ENCODE results near the gene SRSF5.

Gene SRSF5

DNA sequence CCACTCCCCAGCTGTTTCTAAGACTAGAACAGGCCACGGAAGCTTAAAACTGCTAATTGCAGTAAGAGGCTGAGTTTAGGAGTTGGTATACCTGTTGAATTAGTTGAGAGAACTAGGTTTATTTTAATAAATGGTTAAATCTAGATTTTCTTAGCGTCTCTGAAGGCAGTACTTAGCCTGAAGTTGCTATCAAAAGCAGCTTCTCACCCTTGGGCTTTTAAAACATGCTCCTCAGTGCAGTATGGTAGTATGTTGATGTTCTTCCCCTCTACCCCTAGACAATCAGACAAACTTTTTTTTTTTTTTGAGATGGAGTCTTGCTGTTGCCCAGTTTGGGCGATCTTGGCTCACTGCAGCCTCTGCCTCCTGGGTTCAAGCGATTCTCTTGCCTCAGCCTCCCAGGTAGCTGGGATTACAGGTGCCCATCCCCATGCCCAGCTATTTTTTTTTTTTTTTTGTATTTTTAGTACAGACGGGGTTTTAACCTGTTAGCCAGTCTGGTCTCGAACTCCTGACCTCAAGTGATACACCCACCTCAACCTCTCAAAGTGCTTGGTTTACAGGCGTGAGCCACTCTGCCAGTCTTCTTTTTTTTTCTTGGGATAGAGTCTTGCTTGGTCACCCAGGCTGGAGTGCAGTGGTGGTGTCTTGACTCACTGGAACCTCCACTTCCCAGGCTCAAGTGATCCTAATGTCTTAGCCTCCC, 6.8 kb downstream of the SRSF5 start:
- Histone ChIP-seq H3K9me3 (replicated peaks in 1 of 11) (no peaks in the 10 kb centered on the region), H3K4me2 (no peak overlapping the region), H3K4me1 (peaks cover 8 to 32% (median 14%) of the 10 kb centered on the region in 10 experiments), H4K20me1 (peaks cover 74 to 100% (median 99%) of the 10 kb centered on the region in 11 experiments), H3K27ac (no peak overlapping the region), H3K4me3 (no peak overlapping the region), H3K27me3 (no peaks in the 10 kb centered on the region), H3K36me3 (peaks cover 98 to 100% (median 100%) of the 10 kb centered on the region in 11 experiments), H3K9ac (no peak overlapping the region)
- TF ChIP-seq Cebpa-rat (IDR thresholded peaks at IDR 0.05): no peak

DNA sequence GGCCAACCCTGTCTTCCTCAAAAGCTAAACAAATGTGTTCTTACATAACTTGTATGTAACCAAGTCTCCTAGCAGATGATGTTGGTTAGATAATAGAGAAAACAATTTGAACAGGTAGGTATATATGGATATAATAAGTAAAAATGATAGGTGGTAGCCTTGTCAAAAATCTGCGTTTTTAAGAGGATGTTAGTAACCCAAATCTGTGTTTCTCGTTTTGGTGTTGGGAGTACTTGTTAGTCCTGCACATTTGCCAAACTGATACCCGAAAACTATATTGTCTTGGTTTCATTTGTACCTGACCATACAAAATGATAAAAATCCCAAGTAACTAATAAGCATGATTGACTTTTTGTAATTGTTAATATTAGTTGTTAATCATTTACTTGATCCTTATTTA, 8.1 kb downstream of the SRSF5 start:
- Histone ChIP-seq H4K20me1 (peaks cover 77 to 100% (median 95%) of the 10 kb centered on the region in 11 experiments), H3K4me2 (no peak overlapping the region), H3K4me1 (peaks cover 0 to 19% (median 3%) of the 10 kb centered on the region in 10 experiments; a peak in 9 of 20 replicates)

DNA sequence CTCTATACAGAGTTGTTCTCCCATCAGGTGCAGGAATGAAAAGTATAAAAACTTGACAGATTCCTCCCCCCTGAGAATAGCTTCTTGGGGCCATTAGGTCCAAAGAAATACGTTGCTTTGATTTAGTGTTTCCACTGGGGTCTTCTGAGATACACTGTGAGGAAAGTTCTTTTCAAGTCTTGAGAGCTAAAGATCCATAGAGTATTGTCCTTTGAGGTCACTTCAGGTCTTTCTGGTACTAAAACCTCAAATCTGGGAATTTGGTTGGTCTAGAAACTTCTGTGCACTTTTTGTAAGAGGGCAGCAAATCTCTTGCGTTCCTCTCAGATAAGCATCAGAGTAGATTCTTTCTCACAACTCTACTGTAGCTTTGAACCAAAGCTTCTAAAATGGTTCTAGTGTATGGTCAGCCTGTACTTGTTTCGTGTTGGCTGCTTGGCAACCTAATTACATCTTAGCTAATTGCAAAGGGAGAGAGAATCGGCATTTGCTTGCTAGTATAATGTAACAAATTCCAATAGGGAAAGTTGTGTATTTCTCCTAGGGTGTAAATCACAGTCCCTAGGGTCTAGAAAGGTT, 10.0 kb downstream of the SRSF5 start:
- Histone ChIP-seq H3K4me1 (0 out of 20 replicates have a peak, but pooled peaks cover 0 to 6% (median 0%) of the 10 kb centered on the region in 10 experiments), H3K36me3 (peaks cover 82 to 100% (median 93%) of the 10 kb centered on the region in 11 experiments), H3K9me3 (replicated peaks in 1 of 11) (no peaks in the 10 kb centered on the region), H3K4me3 (no peak overlapping the region), H3K27me3 (no peaks in the 10 kb centered on the region), H4K20me1 (peaks cover 60 to 94% (median 80%) of the 10 kb centered on the region in 11 experiments), H3K27ac (no peak overlapping the region), H3K9ac (no peak overlapping the region), H3K4me2 (no peak overlapping the region)
- no peak for TF ChIP-seq Cebpa-rat (IDR thresholded peaks at IDR 0.05)

More for the DNA sequence above, 8.1 kb downstream of the SRSF5 start:
- Histone ChIP-seq H3K4me3 (no peak overlapping the region), H3K36me3 (peaks cover 94 to 100% (median 100%) of the 10 kb centered on the region in 11 experiments), H3K9me3 (replicated peaks in 1 of 11) (no peaks in the 10 kb centered on the region), H3K9ac (no peak overlapping the region), H3K27ac (no peak overlapping the region), H3K27me3 (no peaks in the 10 kb centered on the region)
- no peak for TF ChIP-seq Cebpa-rat (IDR thresholded peaks at IDR 0.05)

DNA sequence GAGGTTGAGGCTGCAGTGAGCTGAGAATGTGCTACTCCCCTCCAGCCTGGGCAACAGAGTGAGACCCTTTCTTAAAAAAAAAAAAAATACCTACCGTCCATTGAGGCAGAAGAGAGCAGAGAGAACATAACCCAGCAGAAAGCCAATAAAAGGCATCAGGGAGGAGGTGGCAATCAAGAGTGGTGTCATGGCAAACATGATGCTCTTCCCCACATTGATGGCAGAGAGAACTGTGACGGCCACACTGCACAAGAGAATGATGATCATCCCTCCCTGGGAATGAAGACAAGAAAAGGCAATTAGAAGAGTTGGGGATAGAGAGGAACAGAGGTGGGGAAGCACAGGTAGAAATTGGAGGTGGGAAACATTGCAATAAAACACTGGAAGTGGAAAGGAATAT, 12.1 kb downstream of the SRSF5 start:
- no peak overlapping the region for H3K4me3 ChIP-seq
- H3K27me3 ChIP-seq: no peaks in the 10 kb centered on the region
- peaks cover 41 to 82% (median 62%) of the 10 kb centered on the region in 11 experiments for H4K20me1 ChIP-seq
- H3K4me2 ChIP-seq: no peak overlapping the region
- no peak for TF ChIP-seq Cebpa-rat (IDR thresholded peaks at IDR 0.05)
- peaks cover 61 to 85% (median 73%) of the 10 kb centered on the region in 11 experiments for H3K36me3 ChIP-seq
- no peak overlapping the region for H3K9ac ChIP-seq
- H3K27ac ChIP-seq: no peak overlapping the region
- H3K9me3 ChIP-seq (replicated peaks in 1 of 11): no peaks in the 10 kb centered on the region
- H3K4me1 ChIP-seq: no peaks in the 10 kb centered on the region

DNA sequence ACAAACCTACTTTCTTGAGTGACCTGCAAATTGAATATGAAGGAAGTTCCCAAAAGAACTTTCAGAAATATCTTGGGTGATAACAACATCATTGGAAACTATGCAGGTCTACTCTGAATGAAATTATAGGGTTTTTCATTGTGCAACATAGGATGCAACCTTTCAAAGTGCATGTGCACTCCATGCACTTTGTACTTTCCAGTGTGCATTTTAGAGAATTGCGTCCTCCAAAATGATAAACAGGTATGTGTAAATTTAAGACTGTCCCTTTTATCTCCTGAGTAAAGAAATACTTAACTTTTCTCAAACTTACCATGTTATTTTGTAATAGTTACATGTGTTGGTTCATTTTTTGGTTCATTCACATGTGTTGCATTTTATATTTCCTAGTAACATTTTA, 13.2 kb downstream of the SRSF5 start:
- Histone ChIP-seq H3K9me3 (replicated peaks in 1 of 11) (no peaks in the 10 kb centered on the region), H4K20me1 (peaks cover 34 to 78% (median 54%) of the 10 kb centered on the region in 11 experiments), H3K4me2 (no peak overlapping the region), H3K4me3 (no peak overlapping the region), H3K36me3 (peaks cover 54 to 80% (median 65%) of the 10 kb centered on the region in 11 experiments), H3K27ac (no peak overlapping the region), H3K27me3 (no peaks in the 10 kb centered on the region), H3K9ac (no peak overlapping the region), H3K4me1 (no peaks in the 10 kb centered on the region)
- no peak for TF ChIP-seq Cebpa-rat (IDR thresholded peaks at IDR 0.05)

DNA sequence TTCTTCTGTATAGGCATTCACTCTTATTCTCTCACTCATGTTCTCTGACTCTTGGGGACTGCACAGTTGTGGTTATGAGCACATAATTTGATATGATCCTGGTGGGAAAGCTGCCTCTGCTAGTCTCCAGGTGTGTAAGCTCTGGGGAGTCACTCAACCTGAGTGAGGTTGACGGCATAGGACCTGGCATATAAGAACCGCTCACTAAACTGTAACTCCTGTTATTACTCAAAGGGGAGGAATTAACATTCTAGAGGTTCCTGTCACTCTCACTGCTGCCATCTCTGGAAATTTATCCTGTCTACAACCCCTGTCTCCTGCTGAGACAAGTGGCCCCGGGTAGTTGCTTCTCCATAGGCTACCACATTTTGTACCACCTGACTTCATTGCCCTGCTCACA, 14.0 kb downstream of the SRSF5 start:
- peaks cover 28 to 73% (median 47%) of the 10 kb centered on the region in 11 experiments for H4K20me1 ChIP-seq
- H3K27ac ChIP-seq: no peak overlapping the region
- H3K36me3 ChIP-seq: peaks cover 51 to 80% (median 63%) of the 10 kb centered on the region in 11 experiments
- no peaks in the 10 kb centered on the region for H3K9me3 ChIP-seq (replicated peaks in 1 of 11)
- H3K4me1 ChIP-seq: no peaks in the 10 kb centered on the region
- no peak overlapping the region for H3K4me2 ChIP-seq
- H3K9ac ChIP-seq: no peak overlapping the region
- TF ChIP-seq Cebpa-rat (IDR thresholded peaks at IDR 0.05): no peak
- no peaks in the 10 kb centered on the region for H3K27me3 ChIP-seq
- no peak overlapping the region for H3K4me3 ChIP-seq

DNA sequence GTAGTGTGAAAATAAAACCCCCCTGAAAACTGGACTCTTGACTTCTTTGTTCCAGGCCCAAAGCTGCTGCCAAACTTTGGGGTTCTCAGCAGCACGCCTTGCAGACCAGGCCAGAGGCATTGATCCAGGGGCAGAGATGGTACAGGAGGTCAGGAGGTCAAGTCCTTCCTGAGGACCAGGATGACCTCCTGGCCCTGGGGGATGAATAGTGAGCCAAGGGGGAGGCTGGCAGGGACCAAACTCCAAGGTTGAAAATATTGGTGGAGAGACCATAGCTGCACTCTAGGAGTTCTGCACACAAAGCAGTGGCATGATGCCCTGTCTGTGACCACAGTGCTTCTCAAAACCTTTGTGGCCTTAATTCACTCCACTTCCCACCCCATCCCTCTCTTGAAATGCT, 18.0 kb downstream of the SRSF5 start:
- H3K4me1 ChIP-seq: 0 out of 20 replicates have a peak, but pooled peaks cover 0 to 2% (median 0%) of the 10 kb centered on the region in 10 experiments
- H3K9ac ChIP-seq: no peak overlapping the region
- H3K27ac ChIP-seq: no peak overlapping the region
- TF ChIP-seq Cebpa-rat (IDR thresholded peaks at IDR 0.05): no peak
- no peaks in the 10 kb centered on the region for H3K9me3 ChIP-seq (replicated peaks in 1 of 11)
- H3K36me3 ChIP-seq: peaks cover 15 to 51% (median 29%) of the 10 kb centered on the region in 11 experiments; a peak in 19 of 22 replicates
- H3K4me3 ChIP-seq: no peak overlapping the region
- H4K20me1 ChIP-seq: peaks cover 0 to 36% (median 9%) of the 10 kb centered on the region in 11 experiments; a peak in 12 of 22 replicates
- H3K27me3 ChIP-seq: no peaks in the 10 kb centered on the region
- H3K4me2 ChIP-seq: no peak overlapping the region

DNA sequence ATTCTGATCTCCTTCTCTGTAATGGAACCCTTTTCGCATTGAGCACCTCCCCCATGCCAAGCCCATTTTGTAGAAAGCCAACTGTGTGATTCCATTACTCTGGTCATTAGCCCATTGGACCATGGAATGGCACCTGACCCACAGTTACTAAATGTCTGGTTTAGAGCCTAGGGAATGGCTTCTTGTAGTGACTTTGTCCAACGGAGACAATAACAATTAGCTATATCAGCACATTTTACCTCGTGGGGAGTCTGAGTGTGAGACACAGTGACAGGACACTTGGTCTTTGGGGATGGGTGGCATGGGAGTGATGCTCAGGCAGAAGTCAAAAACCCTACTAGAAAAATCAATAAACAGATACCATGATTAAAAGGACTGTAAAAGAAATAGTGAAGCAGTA, 19.7 kb downstream of the SRSF5 start:
- Histone ChIP-seq H3K4me2 (no peak overlapping the region), H3K9me3 (replicated peaks in 1 of 11) (no peaks in the 10 kb centered on the region), H3K4me1 (0 out of 20 replicates have a peak, but pooled peaks cover 0 to 6% (median 0%) of the 10 kb centered on the region in 10 experiments), H4K20me1 (peaks cover 0 to 28% (median 4%) of the 10 kb centered on the region in 11 experiments; a peak in 8 of 22 replicates), H3K9ac (no peak overlapping the region), H3K36me3 (peaks cover 4 to 35% (median 22%) of the 10 kb centered on the region in 11 experiments; a peak in 15 of 22 replicates), H3K27me3 (no peaks in the 10 kb centered on the region), H3K4me3 (no peak overlapping the region), H3K27ac (no peak overlapping the region)
- no peak for TF ChIP-seq Cebpa-rat (IDR thresholded peaks at IDR 0.05)

DNA sequence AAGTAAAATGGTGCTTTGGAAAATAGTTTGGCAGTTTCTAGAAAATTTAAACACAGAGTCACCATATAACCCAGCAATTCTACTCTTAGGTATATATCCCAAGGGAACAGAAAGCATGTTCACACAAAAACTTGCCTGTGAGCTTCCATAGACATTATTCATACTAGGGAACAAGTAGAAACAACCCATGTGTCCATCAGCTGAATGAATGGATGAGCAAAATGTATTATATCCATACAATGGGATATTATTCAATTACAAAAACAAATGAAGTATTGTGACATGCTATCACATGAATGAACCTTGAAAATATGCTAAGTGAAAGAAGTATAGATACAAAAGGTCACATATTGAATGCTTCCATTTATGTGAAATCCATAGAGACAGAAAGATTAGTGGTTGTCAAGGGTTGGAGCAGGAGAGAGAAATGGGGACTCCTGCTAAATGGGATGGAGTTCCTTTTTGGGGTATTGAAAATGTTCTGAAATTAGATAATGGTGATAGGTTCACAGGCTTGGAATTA, 22.2 kb downstream of the SRSF5 start:
- Histone ChIP-seq H3K36me3 (peaks cover 0 to 27% (median 19%) of the 10 kb centered on the region in 11 experiments; a peak in 12 of 22 replicates), H3K9me3 (replicated peaks in 1 of 11) (no peaks in the 10 kb centered on the region), H3K4me3 (no peak overlapping the region), H3K27me3 (no peaks in the 10 kb centered on the region), H3K9ac (no peak overlapping the region), H3K4me2 (no peak overlapping the region), H3K4me1 (0 out of 20 replicates have a peak, but pooled peaks cover 0 to 6% (median 0%) of the 10 kb centered on the region in 10 experiments), H3K27ac (no peak overlapping the region), H4K20me1 (peaks cover 0 to 9% (median 0%) of the 10 kb centered on the region in 11 experiments; a peak in 3 of 22 replicates)
- TF ChIP-seq Cebpa-rat (IDR thresholded peaks at IDR 0.05): no peak
